ENCODE data around the gene NEURL1.

- TF ChIP-seq POLR2A (IDR thresholded peaks at IDR 0.05) (no peak), CTCF (IDR thresholded peaks at IDR 0.05) (no peak)
Observed at GRCh38 chr10:103590744-103591291, 97.3 kb downstream of the NEURL1 start.

Measured in esophagus squamous epithelium (tissue), 4 donors.